PFSK-1 (cell line): Measurements from ENCODE around the gene GALNT1.

ENCODE experiments used
- FOXP2 ChIP-seq: optimal IDR thresholded peaks from 2 replicates; pipeline ENCODE3; 2011; ENCODE audit warnings: borderline replicate concordance, control low read depth, inconsistent platforms; ENCODE audit not compliant: insufficient read depth; ENCODE audit errors: extremely low read length, extremely low read depth
- POLR2AphosphoS5 ChIP-seq: IDR thresholded peaks from 2 replicates; pipeline ENCODE4 v1.6.1; 2012; ENCODE audit warnings: low read depth, mild to moderate bottlenecking, control low read depth, low read length, moderate library complexity
- REST ChIP-seq, 2 experiments: IDR thresholded peaks; 2 replicates each; pipeline versions ENCODE4 v1.6.1 to v1.8.0; 2011 to 2012; ENCODE audit warnings: low read depth in 2 of 2, low read length in 2 of 2, control low read depth in 1 of 2, inconsistent platforms in 1 of 2, mild to moderate bottlenecking in 1 of 2, moderate library complexity in 1 of 2; ENCODE audit not compliant: insufficient read depth in 1 of 2
- SIN3A ChIP-seq: IDR thresholded peaks from 2 replicates; pipeline ENCODE4 v1.6.1; 2012; ENCODE audit warnings: mild to moderate bottlenecking, low read length, moderate library complexity, borderline replicate concordance; ENCODE audit not compliant: insufficient read depth
- TAF1 ChIP-seq: IDR thresholded peaks from 2 replicates; pipeline ENCODE4 v1.6.1; 2012; ENCODE audit warnings: low read length, control low read depth, borderline replicate concordance; ENCODE audit not compliant: insufficient read depth

GALNT1 gene

GRCh38 chr18:35710581-35710980 lies 129.0 kb downstream of the GALNT1 start:
- TF ChIP-seq FOXP2 (no peak), TAF1 (no peak), SIN3A (no peak), REST (IDR thresholded peaks at IDR 0.05; ENCODE audit: insufficient read depth in 1 of 2, low read depth in 2 of 2, low read length in 2 of 2) (no peak)

- TF ChIP-seq SIN3A, result no peak
- TF ChIP-seq TAF1, result no peak
- TF ChIP-seq POLR2AphosphoS5, result no peak
- TF ChIP-seq FOXP2, result no peak
- no peak for TF ChIP-seq REST (IDR thresholded peaks at IDR 0.05; ENCODE audit: insufficient read depth in 1 of 2, low read depth in 2 of 2, low read length in 2 of 2)
Measured at GRCh38 chr18:35711227-35711626, 129.7 kb downstream of the GALNT1 start.

GRCh38 chr18:35713545-35713944 lies 132.0 kb downstream of the GALNT1 start:
- TF ChIP-seq SIN3A, result no peak
- no peak for TF ChIP-seq FOXP2
- no peak for TF ChIP-seq REST (IDR thresholded peaks at IDR 0.05; ENCODE audit: insufficient read depth in 1 of 2, low read depth in 2 of 2, low read length in 2 of 2)
- TF ChIP-seq POLR2AphosphoS5, result no peak
- no peak for TF ChIP-seq TAF1

GRCh38 chr18:35714539-35714938 lies 133.0 kb downstream of the GALNT1 start:
- TF ChIP-seq REST (IDR thresholded peaks at IDR 0.05; ENCODE audit: insufficient read depth in 1 of 2, low read depth in 2 of 2, low read length in 2 of 2) (no peak), TAF1 (no peak), SIN3A (no peak), POLR2AphosphoS5 (no peak), FOXP2 (no peak)

GRCh38 chr18:35715139-35715538 lies 133.6 kb downstream of the GALNT1 start:
- TF ChIP-seq REST (IDR thresholded peaks at IDR 0.05; ENCODE audit: insufficient read depth in 1 of 2, low read depth in 2 of 2, low read length in 2 of 2), result no peak
- TF ChIP-seq TAF1, result no peak
- TF ChIP-seq SIN3A, result no peak
- TF ChIP-seq FOXP2, result no peak
- TF ChIP-seq POLR2AphosphoS5, result no peak
